CD4-positive, alpha-beta T cell treated with Interleukin-15 for 1 hour (primary cell): ENCODE measurements around the gene ALDH7A1.

Experiments used
- DNase-seq: peaks from one replicate; pipeline ENCODE4 v3.0.0-alpha.2; 2020

Gene ALDH7A1

DNA sequence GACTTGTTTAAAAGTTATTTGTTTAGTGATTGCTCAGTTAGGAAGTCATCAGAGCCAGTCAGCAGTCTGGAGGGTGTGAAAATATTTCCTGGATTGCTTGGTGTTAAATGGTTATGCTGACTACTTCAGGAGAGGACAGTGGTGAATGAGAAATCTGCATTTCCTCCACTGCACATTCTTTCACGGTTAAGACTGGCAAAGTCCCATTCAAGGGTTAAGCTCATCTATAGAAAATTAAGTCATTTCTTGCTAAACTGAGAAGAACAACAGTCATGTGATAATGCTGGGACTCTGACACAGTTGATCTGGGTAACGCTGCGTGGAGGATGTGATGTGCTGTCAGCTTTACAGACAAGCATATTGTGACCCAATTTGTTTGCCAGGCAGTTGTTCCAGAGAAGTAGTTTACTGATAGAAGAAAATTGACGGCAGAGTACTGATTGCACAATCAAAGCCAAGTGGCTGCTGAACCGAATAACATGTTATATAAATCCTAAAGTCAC is 91.4 kb downstream of the ALDH7A1 start:
- no peak for DNase-seq

DNA sequence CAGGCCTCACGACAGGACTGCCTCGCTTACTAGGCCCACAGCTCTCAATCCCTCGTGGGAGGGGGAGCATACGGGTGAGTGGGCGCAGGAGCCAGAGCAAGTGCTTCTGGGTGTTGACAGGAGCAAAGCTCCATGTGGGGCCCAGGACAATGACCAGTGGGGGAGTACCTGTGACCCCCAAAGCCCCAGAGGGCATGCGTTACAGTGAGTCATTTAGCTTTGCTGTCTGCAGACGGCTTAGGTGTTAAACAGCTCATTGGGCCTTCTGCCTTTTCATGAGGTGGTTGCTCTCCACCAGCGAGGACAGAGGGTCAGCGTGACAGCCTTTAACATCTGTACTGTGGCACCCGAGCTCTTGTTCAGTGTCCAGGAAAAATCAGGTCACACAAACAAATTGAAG is 93.6 kb downstream of the ALDH7A1 start:
- DNase-seq, result no peak

DNA sequence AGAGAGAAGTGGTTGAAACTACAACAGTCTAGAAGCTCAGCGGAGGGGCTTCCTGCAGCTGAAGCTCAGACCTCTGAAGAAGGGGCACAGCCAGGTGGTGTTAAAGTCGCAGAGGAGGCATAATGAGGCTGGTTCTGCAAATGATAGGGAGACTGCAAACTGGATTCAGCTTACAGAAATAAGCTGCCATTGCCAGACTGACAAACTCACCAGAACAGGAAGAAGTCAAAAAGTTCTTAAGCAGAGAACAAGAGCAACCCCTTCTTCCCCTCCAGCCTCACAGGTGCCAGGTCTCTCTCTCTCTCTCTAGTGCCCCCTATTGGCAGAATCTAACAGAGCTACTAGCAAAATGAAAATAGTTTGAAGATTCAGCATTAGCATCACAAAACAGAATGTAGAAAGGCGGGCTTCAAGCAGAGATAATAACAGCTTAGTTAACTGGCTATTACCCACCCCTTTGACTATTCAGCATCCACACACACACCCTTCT is 95.1 kb downstream of the ALDH7A1 start:
- peak; percentile 21 for DNase-seq

DNA sequence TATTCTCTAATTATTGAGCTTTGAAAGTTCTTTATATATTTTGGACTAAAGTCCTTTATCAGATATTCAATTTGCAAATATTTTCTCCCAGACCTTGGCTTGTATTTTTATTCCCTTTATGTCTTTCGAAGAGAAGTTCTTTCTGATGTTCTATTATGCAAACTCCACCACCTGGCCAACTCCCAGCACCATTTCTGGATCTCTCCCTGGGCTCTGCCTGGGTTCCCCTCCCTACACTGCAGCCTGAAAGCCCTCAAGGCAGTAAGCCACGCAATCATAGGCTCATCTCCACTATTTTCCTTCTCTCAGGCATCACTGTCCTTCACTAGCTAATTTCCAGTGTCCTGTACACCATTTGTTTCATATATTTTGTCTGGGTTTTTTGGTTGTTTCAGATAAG is 95.7 kb downstream of the ALDH7A1 start:
- DNase-seq, result no peak

DNA sequence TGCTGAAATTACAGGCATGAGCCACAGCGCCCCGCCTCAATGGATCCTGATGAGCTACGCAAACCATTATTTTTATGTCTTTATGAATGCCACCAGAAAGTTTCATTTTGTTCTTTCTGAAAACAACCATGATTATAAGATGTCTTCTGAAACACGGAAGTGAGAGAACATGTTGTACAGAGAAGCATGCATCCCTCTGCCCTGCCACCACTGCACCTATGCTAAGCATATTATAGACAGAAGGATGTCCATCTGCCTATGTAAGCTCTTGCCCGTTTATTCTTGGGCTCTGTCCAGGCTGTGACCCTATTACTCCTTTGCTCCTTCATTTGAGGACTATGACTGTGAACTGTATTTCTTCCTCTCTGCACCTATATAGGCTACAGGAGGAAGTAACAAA is 97.5 kb downstream of the ALDH7A1 start:
- no peak for DNase-seq

DNA sequence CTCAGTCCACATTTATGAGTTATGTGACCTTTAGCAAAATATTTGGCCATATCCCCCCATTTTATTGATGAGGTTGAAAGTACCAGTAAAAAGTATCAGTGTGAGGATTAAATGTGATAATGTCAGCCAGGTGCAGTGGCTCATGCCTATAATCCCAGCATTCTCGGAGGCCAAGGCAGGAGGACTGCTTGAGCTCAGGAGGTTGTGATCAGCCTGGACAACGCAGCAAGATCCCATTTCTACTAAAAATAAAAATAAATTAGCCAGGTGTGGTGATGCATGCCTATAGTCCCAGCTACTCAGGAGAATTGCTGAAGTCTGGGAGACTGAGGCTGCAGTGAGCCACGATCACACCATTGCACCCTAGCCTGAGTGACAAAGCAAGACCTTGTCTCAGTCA is 100.6 kb downstream of the ALDH7A1 start:
- no peak for DNase-seq

DNA sequence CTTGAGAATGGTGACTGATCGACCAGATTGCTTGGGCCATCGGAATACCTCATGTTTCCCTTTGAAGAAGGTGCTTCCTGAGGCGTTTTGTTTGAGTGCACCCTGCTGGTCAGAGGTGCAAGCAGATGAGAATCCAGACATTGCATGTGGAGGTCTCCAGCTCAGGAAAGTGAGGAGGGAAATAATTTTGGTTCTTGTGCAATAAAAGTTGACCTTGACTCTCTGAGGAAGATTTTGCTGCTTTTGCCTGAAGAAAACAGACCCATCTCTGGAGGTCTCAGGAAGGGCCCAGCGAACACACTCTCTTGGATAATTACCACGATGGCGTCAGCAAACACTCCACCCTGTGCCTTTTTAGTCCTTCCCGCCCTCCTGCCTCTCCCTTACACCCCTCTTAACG is 102.1 kb downstream of the ALDH7A1 start:
- DNase-seq, result no peak

DNA sequence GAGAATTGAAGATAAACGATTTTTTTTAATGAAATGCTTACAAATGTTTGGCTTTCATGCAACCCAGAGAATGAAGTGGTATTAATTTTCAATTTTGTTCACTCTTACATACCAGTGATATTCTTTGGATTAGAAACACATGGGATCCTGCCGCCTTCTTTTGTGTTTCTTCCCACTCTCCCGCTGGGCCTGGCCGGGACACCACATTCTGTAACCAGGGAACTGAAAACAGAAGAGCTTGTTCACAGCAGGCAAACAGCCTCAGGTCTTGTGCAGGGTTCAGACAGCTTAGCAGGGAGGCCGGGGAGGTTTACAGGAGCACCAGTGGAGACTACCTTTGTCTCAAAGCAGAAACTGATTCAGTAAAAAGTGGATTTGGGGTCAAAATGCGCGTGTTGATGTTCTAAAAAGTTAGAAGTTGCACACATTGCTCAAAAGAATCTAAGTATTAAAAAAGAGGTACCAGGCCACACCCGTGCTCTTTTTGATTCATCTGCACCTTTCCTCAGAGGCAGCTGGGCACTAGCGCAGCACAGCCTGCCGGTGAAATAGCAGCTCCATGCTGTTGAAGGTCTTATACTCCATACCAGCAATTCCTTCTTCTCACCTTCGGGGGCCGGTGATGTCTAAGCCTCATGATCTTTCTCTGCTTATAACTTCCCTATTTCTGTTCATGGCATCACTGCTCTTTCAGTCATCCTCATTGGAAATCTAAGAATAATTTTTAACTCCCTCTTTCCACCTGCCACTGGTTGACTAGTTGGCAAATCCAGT is 104.7 kb downstream of the ALDH7A1 start:
- DNase-seq, result no peak

DNA sequence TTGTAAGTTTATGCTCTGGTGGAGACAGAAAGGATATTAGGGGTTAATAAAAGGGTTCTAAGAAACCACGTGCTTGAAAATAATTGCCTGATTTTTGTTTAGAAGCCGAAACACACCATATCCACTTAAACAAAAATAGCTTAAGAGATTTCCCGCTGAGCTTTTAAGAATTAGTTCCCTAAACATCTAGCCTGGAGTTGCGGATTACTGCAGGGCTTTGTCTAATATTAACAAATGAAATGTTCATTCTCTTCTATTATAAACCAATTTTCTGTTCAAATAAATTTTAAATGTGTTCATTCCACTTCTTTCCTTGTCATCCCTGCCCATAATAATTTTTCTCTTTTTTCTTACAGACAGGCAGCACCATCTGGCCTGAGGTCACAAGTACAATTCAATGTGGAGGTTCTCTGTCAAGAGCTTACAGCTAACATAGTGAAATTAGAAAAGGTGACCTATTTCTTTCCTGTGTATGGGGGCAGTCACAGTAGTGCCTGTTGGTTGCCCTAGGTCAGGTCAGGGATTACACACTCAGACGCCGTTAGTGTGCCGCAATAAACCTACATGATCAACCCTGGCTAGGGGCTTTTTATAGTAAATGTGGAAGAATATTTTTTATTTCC is 106.5 kb downstream of the ALDH7A1 start:
- no peak for DNase-seq

DNA sequence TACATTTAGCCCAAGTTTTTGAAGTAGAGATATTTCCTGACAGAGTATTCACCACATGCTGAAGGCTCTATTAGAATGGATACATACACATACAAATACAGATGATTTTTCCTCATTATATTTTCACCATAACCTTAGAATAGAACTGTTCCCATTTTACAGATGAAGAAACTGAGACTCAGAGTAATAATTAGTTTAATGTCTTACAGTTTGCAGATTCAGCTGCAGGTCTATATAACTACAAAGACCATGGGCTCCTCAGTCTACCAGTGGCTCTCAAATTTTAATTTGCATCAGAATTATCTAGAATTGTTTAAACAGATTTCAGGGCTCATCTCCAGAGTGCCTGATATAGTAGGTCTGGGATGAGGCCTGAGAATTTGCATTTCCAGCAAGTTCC is 107.4 kb downstream of the ALDH7A1 start:
- no peak for DNase-seq

DNA sequence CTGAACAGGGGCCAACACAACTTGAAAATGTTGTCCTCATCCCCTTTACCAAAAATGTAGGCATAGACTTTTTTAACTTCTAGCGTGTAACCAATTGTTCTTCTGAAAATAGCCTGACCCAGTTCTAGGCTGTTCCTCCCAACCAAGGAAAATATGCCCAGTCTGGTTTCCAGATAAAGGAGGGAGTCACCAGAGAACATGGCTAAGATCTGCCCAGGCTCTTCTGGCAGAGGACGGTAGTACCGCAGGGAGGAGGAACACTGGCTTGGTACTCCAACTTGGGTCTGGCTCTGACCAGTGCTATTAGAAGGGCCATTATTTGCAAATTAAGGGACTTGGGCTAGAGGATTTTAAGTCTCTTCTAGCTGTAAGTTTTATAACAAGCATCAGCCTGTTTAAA is 108.7 kb downstream of the ALDH7A1 start:
- DNase-seq, result no peak

DNA sequence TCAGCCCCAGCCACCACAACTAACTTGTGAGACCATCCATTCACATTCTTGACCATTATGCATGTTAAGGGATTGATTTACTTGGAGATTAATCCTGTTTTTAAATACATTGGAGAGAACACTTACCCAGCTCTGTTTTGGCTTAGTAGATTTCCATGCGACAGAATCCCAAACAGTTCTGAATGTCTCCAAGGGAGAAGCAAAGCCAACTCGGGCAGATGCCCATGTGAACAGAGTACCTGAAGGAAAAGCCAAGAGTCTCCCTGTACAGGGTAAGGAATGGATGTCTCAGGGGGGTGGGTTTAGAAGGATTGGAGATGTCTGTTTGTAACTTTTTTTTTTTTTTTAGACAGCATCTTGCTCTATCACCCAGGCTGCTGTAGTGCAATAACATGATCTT is 110.8 kb downstream of the ALDH7A1 start:
- no peak for DNase-seq

DNA sequence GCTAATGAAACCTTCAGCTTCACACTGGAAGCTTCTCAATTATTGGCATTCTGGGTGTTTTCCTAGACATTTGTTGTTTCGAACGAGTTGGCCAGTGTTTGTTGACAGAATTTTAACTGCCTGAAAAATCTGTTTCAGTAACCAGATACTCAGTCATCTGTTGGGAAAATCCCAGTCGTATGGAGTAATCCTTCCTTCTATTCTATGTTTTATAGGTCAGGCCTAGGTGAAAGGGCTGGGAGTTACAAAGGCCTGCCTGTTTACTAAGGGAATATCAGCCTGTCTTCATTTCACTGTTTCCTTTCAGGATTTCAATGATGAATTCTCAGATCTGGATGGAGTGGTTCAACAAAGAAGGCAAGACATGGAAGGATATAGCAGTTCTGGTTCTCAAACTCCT is 111.9 kb downstream of the ALDH7A1 start:
- no peak for DNase-seq

DNA sequence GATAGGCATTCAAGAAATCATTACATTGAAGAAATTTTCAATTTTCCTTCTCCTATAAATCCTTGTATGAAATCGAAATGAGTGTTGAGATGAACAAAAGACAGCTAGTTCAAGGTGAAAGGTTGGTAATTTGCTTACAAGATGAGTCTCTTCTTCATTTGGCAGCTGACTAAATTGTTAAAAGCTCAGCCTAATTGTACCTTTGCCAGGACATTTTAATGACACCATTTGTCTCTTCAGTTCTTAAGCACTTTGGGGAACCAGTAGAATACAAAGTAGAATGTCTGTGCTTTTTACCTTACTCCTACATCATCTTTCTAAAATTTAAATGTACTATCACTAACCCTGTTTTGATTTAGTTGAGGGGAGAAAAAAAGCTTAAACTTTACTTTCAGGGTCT is 112.4 kb downstream of the ALDH7A1 start:
- no peak for DNase-seq

DNA sequence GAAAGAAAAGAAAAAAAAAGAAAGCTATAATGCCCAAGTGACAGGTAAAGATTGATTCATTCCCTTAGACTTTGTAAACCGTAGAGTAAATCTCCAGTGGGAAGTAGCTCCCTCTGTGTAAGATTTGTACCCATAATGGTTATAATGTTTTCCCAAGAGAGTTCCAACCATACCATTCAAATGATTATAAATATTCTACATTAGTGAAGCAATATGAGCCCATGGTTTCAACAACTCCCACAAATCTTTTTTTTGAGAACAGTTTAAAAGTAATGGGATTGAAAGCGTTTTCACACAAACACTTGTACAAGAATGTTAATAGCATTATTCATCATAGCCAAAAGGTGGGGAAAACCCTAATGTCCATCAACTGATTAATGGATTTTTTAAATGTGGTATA is 113.8 kb downstream of the ALDH7A1 start:
- DNase-seq, result no peak
